ENCODE results near the gene NUP133. TPM values are rescaled to one million over a fixed set of nuclear protein-coding genes. Genes with fewer than 3 reads are reported as not detected.
"Not testable (repeated sequence)": the region's sequence is repeated elsewhere in the genome, so short reads cannot be mapped to it uniquely, and the experiment has no call there.

The NUP133 gene
- total RNA-seq, 2 donors from 2014 or later: 67.8 to 68.4 TPM

DNA sequence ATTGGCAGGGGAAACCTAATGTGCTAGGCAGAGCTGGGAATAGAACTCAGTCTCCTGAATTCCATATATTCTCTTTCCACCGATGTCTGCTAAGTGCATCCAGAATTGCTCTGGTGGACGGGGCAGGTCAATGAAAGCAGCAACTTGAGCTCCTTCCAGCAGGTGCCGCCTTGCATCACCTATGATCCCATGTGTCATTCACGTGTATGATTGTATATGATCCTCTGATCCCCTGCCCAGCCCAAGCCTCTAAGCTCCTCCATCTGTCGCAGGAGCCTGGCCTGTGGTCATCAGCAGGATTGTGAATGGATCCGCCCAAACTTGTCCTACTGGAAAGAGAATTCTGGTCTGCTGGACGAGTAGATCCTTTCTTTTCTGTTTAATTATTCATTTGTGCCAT is 87.4 kb downstream of the NUP133 start:
- Mint-ChIP-seq H3K9me3 (peaks cover 21% of the 10 kb centered on the region), H3K4me3 (no peak overlapping the region), H3K27ac (no peak overlapping the region), H3K4me1 (peaks cover 15% of the 10 kb centered on the region), H3K36me3 (ENCODE audit: low read depth) (no peaks in the 10 kb centered on the region), H3K27me3 (ENCODE audit: insufficient read depth) (peaks cover 5% of the 10 kb centered on the region)
- no peaks in the 10 kb centered on the region for H3K36me3 ChIP-seq (ENCODE audit: control insufficient read depth, insufficient read depth, low read length)
- H3K9ac ChIP-seq (ENCODE audit: extremely low read depth, low read length, poor library complexity, severe bottlenecking): no peak overlapping the region
- H3K9me3 ChIP-seq (ENCODE audit: control insufficient read depth, low read length): peaks cover 5% of the 10 kb centered on the region
- H3K4me3 ChIP-seq (ENCODE audit: low read length): no peak overlapping the region
- no peaks in the 10 kb centered on the region for H3K4me1 ChIP-seq (ENCODE audit: control insufficient read depth, insufficient read depth, low read length)
- WGBS, 2 experiments (ENCODE audit: insufficient coverage in 1 of 2, insufficient read length in 1 of 2): 92 to 96% methylated on average over 5 to 7 of the region's 7 CpGs
- no peaks in the 10 kb centered on the region for H3K27me3 ChIP-seq (ENCODE audit: control insufficient read depth, insufficient read depth, low read length, poor library complexity, severe bottlenecking)
- TF ChIP-seq, protein P1, sequence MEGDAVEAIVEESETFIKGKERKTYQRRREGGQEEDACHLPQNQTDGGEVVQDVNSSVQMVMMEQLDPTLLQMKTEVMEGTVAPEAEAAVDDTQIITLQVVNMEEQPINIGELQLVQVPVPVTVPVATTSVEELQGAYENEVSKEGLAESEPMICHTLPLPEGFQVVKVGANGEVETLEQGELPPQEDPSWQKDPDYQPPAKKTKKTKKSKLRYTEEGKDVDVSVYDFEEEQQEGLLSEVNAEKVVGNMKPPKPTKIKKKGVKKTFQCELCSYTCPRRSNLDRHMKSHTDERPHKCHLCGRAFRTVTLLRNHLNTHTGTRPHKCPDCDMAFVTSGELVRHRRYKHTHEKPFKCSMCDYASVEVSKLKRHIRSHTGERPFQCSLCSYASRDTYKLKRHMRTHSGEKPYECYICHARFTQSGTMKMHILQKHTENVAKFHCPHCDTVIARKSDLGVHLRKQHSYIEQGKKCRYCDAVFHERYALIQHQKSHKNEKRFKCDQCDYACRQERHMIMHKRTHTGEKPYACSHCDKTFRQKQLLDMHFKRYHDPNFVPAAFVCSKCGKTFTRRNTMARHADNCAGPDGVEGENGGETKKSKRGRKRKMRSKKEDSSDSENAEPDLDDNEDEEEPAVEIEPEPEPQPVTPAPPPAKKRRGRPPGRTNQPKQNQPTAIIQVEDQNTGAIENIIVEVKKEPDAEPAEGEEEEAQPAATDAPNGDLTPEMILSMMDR (conservative IDR thresholded peaks at IDR 0.05): peak; percentile 34
- H3K27ac ChIP-seq (ENCODE audit: low read depth, low read length): no peak overlapping the region
- DNase-seq: peak; percentile 49

DNA sequence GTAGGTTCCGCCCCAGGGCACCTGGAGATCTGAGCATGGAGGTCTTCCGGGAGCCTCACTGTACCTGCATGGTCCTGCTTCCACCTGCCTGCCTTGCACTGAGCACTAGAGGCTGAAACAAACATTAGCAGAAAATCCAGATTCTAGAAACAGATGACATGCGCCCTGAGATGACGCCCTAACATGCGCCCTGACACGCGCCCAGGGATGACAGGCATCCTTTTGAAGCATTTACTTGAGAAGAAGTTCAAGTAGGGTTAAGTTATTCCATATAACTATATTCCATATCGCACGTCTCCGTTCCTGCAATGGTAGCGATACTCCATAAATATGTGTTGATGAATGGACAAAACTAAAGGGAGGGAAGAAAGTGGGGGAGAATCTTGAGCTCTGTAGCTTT is 87.9 kb downstream of the NUP133 start:
- TF ChIP-seq, protein P1 (conservative IDR thresholded peaks at IDR 0.05): no peak
- no peak for DNase-seq
- H3K27me3 Mint-ChIP-seq (ENCODE audit: insufficient read depth): peaks cover 1% of the 10 kb centered on the region
- Histone ChIP-seq H3K36me3 (ENCODE audit: control insufficient read depth, insufficient read depth, low read length) (no peaks in the 10 kb centered on the region), H3K9ac (ENCODE audit: extremely low read depth, low read length, poor library complexity, severe bottlenecking) (no peak overlapping the region), H3K4me3 (ENCODE audit: low read length) (no peak overlapping the region), H3K27me3 (ENCODE audit: control insufficient read depth, insufficient read depth, low read length, poor library complexity, severe bottlenecking) (no peaks in the 10 kb centered on the region), H3K27ac (ENCODE audit: low read depth, low read length) (no peak overlapping the region), H3K4me1 (ENCODE audit: control insufficient read depth, insufficient read depth, low read length) (no peaks in the 10 kb centered on the region), H3K9me3 (ENCODE audit: control insufficient read depth, low read length) (peaks cover 5% of the 10 kb centered on the region)
- H3K9me3 Mint-ChIP-seq: peaks cover 21% of the 10 kb centered on the region
- H3K4me3 Mint-ChIP-seq: no peak overlapping the region
- H3K36me3 Mint-ChIP-seq (ENCODE audit: low read depth): no peaks in the 10 kb centered on the region
- 98 to 100% methylated on average over 7 to 11 of the region's 11 CpGs for WGBS, 2 experiments (ENCODE audit: insufficient coverage in 1 of 2, insufficient read length in 1 of 2)
- peak overlapping the region; percentile 23 for H3K27ac Mint-ChIP-seq
- H3K4me1 Mint-ChIP-seq: peaks cover 15% of the 10 kb centered on the region

DNA sequence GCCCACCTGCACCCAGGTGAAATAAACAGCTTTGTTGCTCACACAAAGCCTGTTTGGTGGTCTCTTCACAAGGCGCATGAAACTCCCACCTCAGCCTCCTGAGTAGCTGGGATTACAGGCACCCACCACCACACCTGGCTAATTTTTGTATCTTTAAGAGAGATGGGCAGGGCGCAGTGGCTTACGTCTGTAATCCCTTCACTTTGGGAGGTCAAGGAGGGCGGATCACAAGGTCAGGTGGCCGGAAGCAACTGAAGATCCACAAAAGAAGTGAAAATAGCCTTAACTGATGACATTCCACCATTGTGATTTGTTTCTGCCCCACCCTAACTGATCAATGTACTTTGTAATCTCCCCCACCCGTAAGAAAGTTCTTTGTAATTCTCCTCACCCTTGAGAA is 89.6 kb downstream of the NUP133 start:
- peak; percentile 78 for DNase-seq
- H3K9me3 ChIP-seq (ENCODE audit: control insufficient read depth, low read length); H3K27me3 ChIP-seq (ENCODE audit: control insufficient read depth, insufficient read depth, low read length, poor library complexity, severe bottlenecking); H3K27me3 Mint-ChIP-seq (ENCODE audit: insufficient read depth); H3K4me3 ChIP-seq (ENCODE audit: low read length); H3K36me3 Mint-ChIP-seq (ENCODE audit: low read depth); H3K9ac ChIP-seq (ENCODE audit: extremely low read depth, low read length, poor library complexity, severe bottlenecking); H3K27ac ChIP-seq (ENCODE audit: low read depth, low read length); H3K4me1 ChIP-seq (ENCODE audit: control insufficient read depth, insufficient read depth, low read length); H3K36me3 ChIP-seq (ENCODE audit: control insufficient read depth, insufficient read depth, low read length): not testable (repeated sequence)
- peak overlapping the region; percentile 32 for H3K4me3 Mint-ChIP-seq
- H3K9me3 Mint-ChIP-seq: peaks cover 10% of the 10 kb centered on the region
- H3K27ac Mint-ChIP-seq: peak overlapping the region; percentile 89
- H3K4me1 Mint-ChIP-seq: peaks cover 15% of the 10 kb centered on the region
- 76 to 91% methylated on average over 5 to 6 of the region's 6 CpGs for WGBS, 2 experiments (ENCODE audit: insufficient coverage in 1 of 2, insufficient read length in 1 of 2)

DNA sequence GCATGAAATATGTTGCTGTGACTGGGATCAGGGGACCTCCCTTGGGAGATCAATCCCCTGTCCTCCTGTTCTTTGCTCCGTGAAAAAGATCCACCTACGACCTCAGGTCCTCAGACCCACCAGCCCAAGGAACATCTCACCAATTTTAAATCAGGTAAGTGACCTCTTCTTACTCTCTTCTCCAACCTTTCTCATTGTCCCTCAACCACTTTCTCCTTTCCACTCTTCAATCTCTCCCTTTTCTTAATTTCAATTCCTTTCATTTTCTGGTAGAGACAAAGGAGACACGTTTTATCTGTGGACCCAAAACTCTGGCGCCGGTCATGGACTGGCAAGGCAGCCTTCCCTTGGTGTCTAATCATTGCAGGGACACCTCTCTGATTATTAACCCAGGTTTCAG is 95.3 kb downstream of the NUP133 start:
- H3K27me3 ChIP-seq (ENCODE audit: control insufficient read depth, insufficient read depth, low read length, poor library complexity, severe bottlenecking): peaks cover 18% of the 10 kb centered on the region
- not testable (repeated sequence) for H3K27ac ChIP-seq (ENCODE audit: low read depth, low read length); H3K9ac ChIP-seq (ENCODE audit: extremely low read depth, low read length, poor library complexity, severe bottlenecking); H3K4me3 Mint-ChIP-seq; H3K27ac Mint-ChIP-seq; H3K9me3 ChIP-seq (ENCODE audit: control insufficient read depth, low read length); DNase-seq; H3K36me3 ChIP-seq (ENCODE audit: control insufficient read depth, insufficient read depth, low read length); H3K4me3 ChIP-seq (ENCODE audit: low read length); H3K36me3 Mint-ChIP-seq (ENCODE audit: low read depth); H3K9me3 Mint-ChIP-seq
- Mint-ChIP-seq H3K4me1 (peaks cover 29% of the 10 kb centered on the region), H3K27me3 (ENCODE audit: insufficient read depth) (peaks cover 13% of the 10 kb centered on the region)
- WGBS, 2 experiments (ENCODE audit: insufficient coverage in 1 of 2, insufficient read length in 1 of 2): 92 to 93% methylated on average over 3 to 5 of the region's 5 CpGs
- H3K4me1 ChIP-seq (ENCODE audit: control insufficient read depth, insufficient read depth, low read length): peaks cover 29% of the 10 kb centered on the region

All from endodermal cell (in vitro differentiated cells).